Esophagus squamous epithelium (tissue), 4 donors: ENCODE data around the gene SRBD1.

Experiments used
- CTCF ChIP-seq, 6 experiments: fragments of 450-650 bp in 4 of 6; fragments of 200-600 bp in 2 of 6; sonication (generic) in 2 of 6; IDR thresholded peaks; one replicate each; pipeline ENCODE4 v1.5.1; 2016 to 2019; ENCODE audit warnings: antibody characterized with exemption in 6 of 6, mild to moderate bottlenecking in 4 of 6, moderate library complexity in 4 of 6
- POLR2A ChIP-seq, 4 donors: fragments of 450-650 bp; IDR thresholded peaks; one replicate each; pipeline ENCODE4 v1.6.1; 2017; ENCODE audit warnings: antibody characterized with exemption in 4 of 4, mild to moderate bottlenecking in 4 of 4, moderate library complexity in 3 of 4

- TF ChIP-seq CTCF (IDR thresholded peaks at IDR 0.05): no peak
- TF ChIP-seq POLR2A (IDR thresholded peaks at IDR 0.05): no peak
These were observed 38.1 kb downstream of the SRBD1 start for GRCh38 chr2:45572979-45573378.
